Measurements from ENCODE around the gene CYTH2. TPM values are rescaled to one million over a fixed set of nuclear protein-coding genes. Genes with fewer than 3 reads are reported as not detected.
"Not testable (repeated sequence)": the region's sequence is repeated elsewhere in the genome, so short reads cannot be mapped to it uniquely, and the experiment has no call there.

CYTH2 gene
- total RNA-seq, 2 experiments from 2014 or later = 22.5 to 24.2 TPM

DNA sequence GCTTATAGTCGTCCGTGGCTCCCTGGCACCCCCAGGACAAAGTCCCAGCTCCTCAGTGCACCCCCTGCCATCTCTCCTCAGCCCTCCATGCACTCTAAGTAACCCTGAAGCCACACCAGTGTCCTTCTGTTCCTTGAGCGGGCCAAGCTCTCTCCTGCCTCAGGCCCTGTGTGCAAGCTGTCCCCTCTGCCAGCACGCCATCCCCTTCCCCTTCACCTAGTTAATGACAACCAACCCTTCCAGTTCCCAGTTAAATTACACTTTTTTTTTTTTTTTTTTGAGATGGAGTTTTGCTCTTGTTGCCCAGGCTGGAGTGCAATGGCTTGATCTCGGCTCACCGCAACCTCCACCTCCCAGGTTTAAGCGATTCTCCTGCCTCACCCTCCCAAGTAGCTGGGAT, 19.3 kb downstream of the CYTH2 start:
- DNase-seq = not testable (repeated sequence)
- POLR2A ChIA-PET = interaction anchor here (1.0 kb wide), 1 partner anchor 27 kb away, joined by 3 read pairs; no protein-coding TSS in a partner anchor

DNA sequence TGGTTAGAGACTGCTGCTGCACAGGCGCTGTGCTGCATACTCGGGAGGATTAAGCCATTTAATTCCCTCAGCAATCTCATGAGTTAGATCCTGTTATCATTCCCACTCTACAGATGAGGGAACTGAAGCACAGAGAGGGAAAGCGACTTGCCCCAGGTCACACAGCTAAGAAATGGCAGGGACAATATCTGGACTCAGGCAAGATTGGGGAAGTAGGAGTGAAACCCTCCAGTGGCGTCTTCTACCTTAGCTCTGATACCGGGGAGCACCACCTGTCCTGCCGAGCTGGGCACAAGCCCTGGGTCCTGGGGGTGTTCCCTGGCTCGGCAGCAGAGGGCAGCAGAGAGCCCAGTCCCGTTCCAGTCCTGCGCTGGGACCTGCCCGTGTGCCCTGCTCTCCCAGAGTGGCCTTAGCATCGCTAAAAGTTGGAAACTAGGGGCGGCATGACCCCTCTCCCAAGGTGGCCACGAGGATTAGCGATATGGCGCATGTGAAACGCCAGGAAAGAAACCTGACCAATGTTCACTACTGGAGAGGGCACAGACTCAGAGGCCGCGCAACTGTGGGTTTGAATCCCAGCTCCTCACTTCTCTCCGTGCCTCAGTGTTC, 20.5 kb downstream of the CYTH2 start:
- H3K36me3 Mint-ChIP-seq (ENCODE audit: low read depth) = no peaks in the 10 kb centered on the region
- DNase-seq (peak; percentile 90), ATAC-seq (peak; percentile 31)
- peaks cover 27% of the 10 kb centered on the region for H3K4me1 Mint-ChIP-seq
- intact Hi-C loops (cut with DNase I, micrococcal nuclease) = loop anchor here (1.0 to 10.0 kb wide), 5 partner anchors 95 to 1217 kb away; partner anchors contain the start of genes FTL (in 1 of the 2), GRIN2D (in 1 of the 2), INAFM1 (in 1 of the 2) and KDELR1 (in 1 of the 2)
- H3K27me3 Mint-ChIP-seq = peaks cover 23% of the 10 kb centered on the region
- POLR2A ChIA-PET = interaction anchor here (0.6 to 1.3 kb wide), 3 partner anchors 16 to 159 kb away, joined by 3 to 4 read pairs (median 3); no protein-coding TSS in a partner anchor
- no peak overlapping the region for H3K27ac Mint-ChIP-seq
- CTCF ChIA-PET = interaction anchor here (0.5 to 2.6 kb wide), 31 partner anchors 8 to 1184 kb away, joined by 3 to 40 read pairs (median 4); partner anchors contain the start of genes GRWD1, KDELR1, LMTK3 and SYNGR4
- H3K9me3 Mint-ChIP-seq (ENCODE audit: low read depth) = no peaks in the 10 kb centered on the region
- no peak overlapping the region for H3K4me3 Mint-ChIP-seq

More for the DNA sequence above, 19.3 kb downstream of the CYTH2 start:
- Mint-ChIP-seq H3K4me1 (peaks cover 24% of the 10 kb centered on the region), H3K27me3 (peaks cover 17% of the 10 kb centered on the region)
- H3K4me3 Mint-ChIP-seq; ATAC-seq; H3K27ac Mint-ChIP-seq; H3K36me3 Mint-ChIP-seq (ENCODE audit: low read depth); H3K9me3 Mint-ChIP-seq (ENCODE audit: low read depth); intact Hi-C loops (cut with DNase I, micrococcal nuclease): not testable (repeated sequence)
- CTCF ChIA-PET = interaction anchor here (0.6 to 2.6 kb wide), 7 partner anchors 18 to 174 kb away, joined by 3 to 9 read pairs (median 3); partner anchors contain the start of genes SYNGR4 and TMEM143

- intact Hi-C loops (cut with DNase I, micrococcal nuclease) = loop anchor here (1.0 to 10.0 kb wide), 6 partner anchors 93 to 1219 kb away; partner anchors contain the start of genes FTL (in 1 of the 2), GRIN2D (in 1 of the 2), INAFM1 (in 1 of the 2) and KDELR1 (in 1 of the 2)
- peaks cover 27% of the 10 kb centered on the region for H3K4me1 Mint-ChIP-seq
- DNase-seq (peak; percentile 77), ATAC-seq (no peak)
- H3K27me3 Mint-ChIP-seq = peaks cover 31% of the 10 kb centered on the region
- H3K4me3 Mint-ChIP-seq = peak overlapping the region; percentile 29
- CTCF ChIA-PET = interaction anchor here (0.6 to 2.6 kb wide), 6 partner anchors 10 to 176 kb away, joined by 3 to 40 read pairs (median 10); partner anchors contain the start of gene KDELR1
- POLR2A ChIA-PET = no interaction called here
- H3K27ac Mint-ChIP-seq = no peak overlapping the region
- H3K36me3 Mint-ChIP-seq (ENCODE audit: low read depth) = no peaks in the 10 kb centered on the region
- no peaks in the 10 kb centered on the region for H3K9me3 Mint-ChIP-seq (ENCODE audit: low read depth)
These were observed 22.0 kb downstream of the CYTH2 start for GRCh38 chr19:48490981-48491792.

- H3K27me3 Mint-ChIP-seq = peaks cover 31% of the 10 kb centered on the region
- POLR2A ChIA-PET = no interaction called here
- no peak overlapping the region for H3K27ac Mint-ChIP-seq
- ATAC-seq (no peak), DNase-seq (no peak)
- H3K36me3 Mint-ChIP-seq (ENCODE audit: low read depth) = no peaks in the 10 kb centered on the region
- H3K4me3 Mint-ChIP-seq = peak overlapping the region; percentile 29
- no peaks in the 10 kb centered on the region for H3K9me3 Mint-ChIP-seq (ENCODE audit: low read depth)
- intact Hi-C loops (cut with DNase I, micrococcal nuclease) = loop anchor here (1.0 to 10.0 kb wide), 7 partner anchors 23 to 1219 kb away; partner anchors contain the start of genes CYTH2 (in 1 of the 2), FTL (in 1 of the 2), GRIN2D (in 1 of the 2) and INAFM1 (in 1 of the 2)
- H3K4me1 Mint-ChIP-seq = peaks cover 27% of the 10 kb centered on the region
- CTCF ChIA-PET = interaction anchor here (0.6 kb wide), 1 partner anchor 17 kb away, joined by 5 read pairs; no protein-coding TSS in a partner anchor
These were observed 22.6 kb downstream of the CYTH2 start for GRCh38 chr19:48491793-48492123.

DNA sequence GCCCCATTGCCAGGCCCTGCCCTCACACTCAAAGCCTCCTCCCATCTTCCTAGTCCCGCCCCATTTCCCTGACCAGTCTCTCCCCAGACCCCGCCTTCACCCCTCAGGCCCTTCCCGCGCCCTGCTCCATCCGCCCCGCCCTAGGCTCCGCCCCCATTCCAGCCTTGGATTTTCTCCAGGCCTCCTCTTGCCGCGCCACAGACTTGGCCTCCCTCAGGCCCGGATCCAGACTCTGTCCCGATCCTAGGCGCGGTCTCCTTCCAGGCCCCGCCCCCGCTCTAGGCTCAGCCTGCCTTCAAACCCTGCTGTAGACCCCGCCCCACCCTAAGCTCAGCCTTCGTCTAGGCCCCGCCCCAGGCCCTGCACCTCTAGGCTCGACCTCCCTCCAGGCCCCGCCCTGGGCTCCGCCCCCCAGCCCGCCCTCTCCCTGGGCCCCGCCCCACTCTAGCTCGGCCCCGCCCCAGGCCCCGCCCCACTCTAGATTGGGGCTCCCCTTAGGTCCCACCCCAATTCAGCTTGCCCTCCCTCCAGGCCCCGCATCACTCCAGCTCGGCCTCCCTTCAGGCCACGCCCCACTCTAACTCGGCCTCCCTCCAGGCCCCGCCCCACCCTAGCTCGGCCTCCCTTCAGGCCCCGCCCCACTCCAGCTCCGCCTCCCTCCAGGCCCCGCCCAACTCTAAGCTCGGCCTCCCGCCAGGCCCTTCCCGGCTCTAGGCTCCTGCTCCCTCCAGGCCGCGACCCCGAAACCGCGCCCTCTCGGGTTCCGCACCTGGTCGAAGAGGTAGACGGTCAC, 24.0 kb downstream of the CYTH2 start:
- ChIA-PET CTCF (interaction anchor here (0.6 to 2.4 kb wide), 10 partner anchors 13 to 615 kb away, joined by 3 to 11 read pairs (median 3); partner anchors contain the start of genes KDELR1 and RUVBL2), POLR2A (interaction anchor here (0.5 to 1.5 kb wide), 8 partner anchors 12 to 781 kb away, joined by 3 to 10 read pairs (median 4); partner anchors contain the start of genes RPL18, SPHK2, SYNGR4 and TMEM143)
- ATAC-seq (peak; percentile 81), DNase-seq (peak; percentile 98)
- Mint-ChIP-seq H3K36me3 (ENCODE audit: low read depth) (no peaks in the 10 kb centered on the region), H3K27ac (peak overlapping the region; percentile 42), H3K27me3 (peaks cover 39% of the 10 kb centered on the region), H3K4me3 (peak overlapping the region; percentile 68), H3K4me1 (peaks cover 30% of the 10 kb centered on the region), H3K9me3 (ENCODE audit: low read depth) (no peaks in the 10 kb centered on the region)
- intact Hi-C loops (cut with DNase I, micrococcal nuclease) = loop anchor here (1.0 to 10.0 kb wide), 17 partner anchors 8 to 1221 kb away; partner anchors contain the start of genes CYTH2 (in 2 of the 2), DBP (in 1 of the 2), FTL (in 1 of the 2) and GRIN2D (in 1 of the 2)

GRCh38 chr19:48493718-48494401, 24.7 kb downstream of the CYTH2 start:
- Mint-ChIP-seq H3K9me3 (ENCODE audit: low read depth) (no peaks in the 10 kb centered on the region), H3K27ac (no peak overlapping the region), H3K4me3 (peak overlapping the region; percentile 69), H3K27me3 (peaks cover 40% of the 10 kb centered on the region), H3K36me3 (ENCODE audit: low read depth) (no peaks in the 10 kb centered on the region), H3K4me1 (peaks cover 30% of the 10 kb centered on the region)
- ChIA-PET CTCF (interaction anchor here (0.6 to 2.4 kb wide), 7 partner anchors 12 to 616 kb away, joined by 3 to 11 read pairs (median 3); partner anchors contain the start of genes KDELR1 and RUVBL2), POLR2A (interaction anchor here (0.5 to 1.5 kb wide), 6 partner anchors 12 to 780 kb away, joined by 3 to 10 read pairs (median 4); partner anchors contain the start of genes RPL18 and SPHK2)
- DNase-seq (no peak), ATAC-seq (peak; percentile 1)
- intact Hi-C loops (cut with DNase I, micrococcal nuclease) = loop anchor here (1.0 to 10.0 kb wide), 17 partner anchors 7 to 1222 kb away; partner anchors contain the start of genes CYTH2 (in 2 of the 2), DBP (in 1 of the 2), FTL (in 1 of the 2) and GRIN2D (in 1 of the 2)

GRCh38 chr19:48495396-48495795, 26.2 kb downstream of the CYTH2 start:
- no peaks in the 10 kb centered on the region for H3K9me3 Mint-ChIP-seq (ENCODE audit: low read depth)
- H3K4me3 Mint-ChIP-seq = peak overlapping the region; percentile 5
- ChIA-PET CTCF (interaction anchor here (0.7 to 0.9 kb wide), 3 partner anchors 10 to 28 kb away, joined by 3 read pairs; no protein-coding TSS in a partner anchor), POLR2A (no interaction called here)
- H3K27ac Mint-ChIP-seq = no peak overlapping the region
- H3K4me1 Mint-ChIP-seq = peaks cover 29% of the 10 kb centered on the region
- no peak for DNase-seq
- H3K36me3 Mint-ChIP-seq (ENCODE audit: low read depth) = peaks cover 1% of the 10 kb centered on the region
- no peak for ATAC-seq
- intact Hi-C loops (cut with DNase I, micrococcal nuclease) = loop anchor here in 1 of 2 experiments (10.0 kb wide), 2 partner anchors 101 to 469 kb away; partner anchors contain the start of genes FTL, GRIN2D and KDELR1
- peaks cover 45% of the 10 kb centered on the region for H3K27me3 Mint-ChIP-seq

- intact Hi-C loops (cut with DNase I, micrococcal nuclease) = loop anchor here in 1 of 2 experiments (10.0 kb wide), 2 partner anchors 102 to 468 kb away; partner anchors contain the start of genes FTL, GRIN2D and KDELR1
- Mint-ChIP-seq H3K27me3 (peaks cover 35% of the 10 kb centered on the region), H3K9me3 (ENCODE audit: low read depth) (no peaks in the 10 kb centered on the region), H3K27ac (no peak overlapping the region), H3K36me3 (ENCODE audit: low read depth) (peaks cover 3% of the 10 kb centered on the region), H3K4me1 (peaks cover 28% of the 10 kb centered on the region), H3K4me3 (no peak overlapping the region)
- ATAC-seq (no peak), DNase-seq (no peak)
- POLR2A ChIA-PET = no interaction called here
- CTCF ChIA-PET = no interaction called here
These were observed 28.0 kb downstream of the CYTH2 start for GRCh38 chr19:48496959-48497727.
